ENCODE measurements around the gene FAM3A. TPM values are rescaled to one million over a fixed set of nuclear protein-coding genes. Genes with fewer than 3 reads are reported as not detected.

Gene FAM3A
- total and polyA plus RNA-seq, 3 donors from 2014 or later = 24.0 to 41.1 (median 24.7) TPM

DNA sequence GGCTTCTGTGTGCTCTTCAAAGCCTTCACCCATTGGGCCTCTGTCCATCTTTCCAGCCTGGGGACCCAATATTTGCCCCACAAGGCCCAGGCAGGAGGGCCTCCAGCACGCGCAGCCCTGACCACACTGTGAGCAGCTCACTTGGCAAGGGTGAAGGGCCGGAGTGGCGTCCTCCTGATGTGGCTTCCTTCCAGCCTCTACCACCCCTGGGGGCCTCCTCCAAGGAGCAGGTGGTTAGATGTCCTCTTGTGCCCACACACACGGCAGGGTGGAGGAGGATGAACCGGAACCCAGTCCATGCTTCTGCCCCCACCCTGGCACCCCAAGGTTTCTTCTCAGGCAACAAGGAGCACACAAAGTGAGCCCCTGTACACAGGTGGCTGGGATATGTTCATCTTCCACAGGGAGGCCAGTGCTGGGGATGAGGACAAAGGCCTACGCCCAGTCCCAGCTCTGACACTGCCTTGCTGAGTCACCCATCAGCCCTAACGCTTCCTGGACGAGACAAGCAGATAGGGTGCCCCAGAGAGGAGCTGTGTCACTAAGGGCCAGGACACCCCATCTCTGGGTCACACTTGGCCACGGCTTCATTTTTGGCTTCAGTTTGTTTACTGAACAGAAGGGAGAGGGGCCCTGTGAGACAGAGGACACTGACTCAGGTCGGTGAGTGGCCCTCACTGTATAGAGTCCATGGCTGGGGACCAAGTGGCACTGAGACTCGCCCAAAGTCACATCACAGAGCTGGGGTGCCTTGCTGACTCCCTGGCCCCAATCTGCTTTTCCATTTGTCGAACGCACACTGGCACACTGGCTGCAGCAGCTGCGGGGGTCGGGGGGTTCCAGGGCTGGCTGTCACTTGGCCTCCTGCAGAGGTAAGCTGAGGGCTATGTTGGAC lies 31.5 kb downstream of the FAM3A start:
- no peaks in the 10 kb centered on the region for H3K36me3 ChIP-seq (ENCODE audit: low read depth, missing control alignments)
- 87% methylated on average over 10 of the region's 16 CpGs; no CpG with 5 or more reads in 1 of the 2 donors for WGBS, 2 donors
- no peak for DNase-seq
- TF ChIP-seq, protein P1, sequence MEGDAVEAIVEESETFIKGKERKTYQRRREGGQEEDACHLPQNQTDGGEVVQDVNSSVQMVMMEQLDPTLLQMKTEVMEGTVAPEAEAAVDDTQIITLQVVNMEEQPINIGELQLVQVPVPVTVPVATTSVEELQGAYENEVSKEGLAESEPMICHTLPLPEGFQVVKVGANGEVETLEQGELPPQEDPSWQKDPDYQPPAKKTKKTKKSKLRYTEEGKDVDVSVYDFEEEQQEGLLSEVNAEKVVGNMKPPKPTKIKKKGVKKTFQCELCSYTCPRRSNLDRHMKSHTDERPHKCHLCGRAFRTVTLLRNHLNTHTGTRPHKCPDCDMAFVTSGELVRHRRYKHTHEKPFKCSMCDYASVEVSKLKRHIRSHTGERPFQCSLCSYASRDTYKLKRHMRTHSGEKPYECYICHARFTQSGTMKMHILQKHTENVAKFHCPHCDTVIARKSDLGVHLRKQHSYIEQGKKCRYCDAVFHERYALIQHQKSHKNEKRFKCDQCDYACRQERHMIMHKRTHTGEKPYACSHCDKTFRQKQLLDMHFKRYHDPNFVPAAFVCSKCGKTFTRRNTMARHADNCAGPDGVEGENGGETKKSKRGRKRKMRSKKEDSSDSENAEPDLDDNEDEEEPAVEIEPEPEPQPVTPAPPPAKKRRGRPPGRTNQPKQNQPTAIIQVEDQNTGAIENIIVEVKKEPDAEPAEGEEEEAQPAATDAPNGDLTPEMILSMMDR (IDR thresholded peaks at IDR 0.05) = no peak
- no peak for TF ChIP-seq POLR2A (IDR thresholded peaks at IDR 0.05)
- H3K27ac ChIP-seq = no peak overlapping the region
- intact Hi-C loops (cut with DNase I; ENCODE audit: low total_unique reads) = no loop called here
- H3K4me1 ChIP-seq = peaks cover 5% of the 10 kb centered on the region
- H3K9me3 ChIP-seq = no peaks in the 10 kb centered on the region
- no peaks in the 10 kb centered on the region for H3K27me3 ChIP-seq
- no peak overlapping the region for H3K4me3 ChIP-seq

GRCh38 chrX:154483325-154483724 lies 32.7 kb downstream of the FAM3A start:
- Histone ChIP-seq H3K27ac (no peak overlapping the region), H3K4me3 (no peak overlapping the region), H3K27me3 (no peaks in the 10 kb centered on the region), H3K9me3 (no peaks in the 10 kb centered on the region), H3K36me3 (ENCODE audit: low read depth, missing control alignments) (no peaks in the 10 kb centered on the region), H3K4me1 (no peaks in the 10 kb centered on the region)
- intact Hi-C loops (cut with DNase I; ENCODE audit: low total_unique reads) = no loop called here
- no peak for TF ChIP-seq POLR2A (IDR thresholded peaks at IDR 0.05)
- TF ChIP-seq, protein P1 (IDR thresholded peaks at IDR 0.05) = no peak
- DNase-seq = no peak
- 71% methylated on average over 7 of the region's 7 CpGs; no CpG with 5 or more reads in 1 of the 2 donors for WGBS, 2 donors

GRCh38 chrX:154482786-154483185 lies 33.2 kb downstream of the FAM3A start:
- Histone ChIP-seq H3K9me3 (no peaks in the 10 kb centered on the region), H3K27me3 (no peaks in the 10 kb centered on the region), H3K4me3 (no peak overlapping the region), H3K27ac (no peak overlapping the region), H3K36me3 (ENCODE audit: low read depth, missing control alignments) (no peaks in the 10 kb centered on the region), H3K4me1 (no peaks in the 10 kb centered on the region)
- intact Hi-C loops (cut with DNase I; ENCODE audit: low total_unique reads) = no loop called here
- TF ChIP-seq POLR2A (IDR thresholded peaks at IDR 0.05) = no peak
- TF ChIP-seq, protein P1 (IDR thresholded peaks at IDR 0.05) = no peak
- no peak for DNase-seq
- 70 to 96% methylated on average over 2 to 4 of the region's 7 CpGs for WGBS, 2 donors

DNA sequence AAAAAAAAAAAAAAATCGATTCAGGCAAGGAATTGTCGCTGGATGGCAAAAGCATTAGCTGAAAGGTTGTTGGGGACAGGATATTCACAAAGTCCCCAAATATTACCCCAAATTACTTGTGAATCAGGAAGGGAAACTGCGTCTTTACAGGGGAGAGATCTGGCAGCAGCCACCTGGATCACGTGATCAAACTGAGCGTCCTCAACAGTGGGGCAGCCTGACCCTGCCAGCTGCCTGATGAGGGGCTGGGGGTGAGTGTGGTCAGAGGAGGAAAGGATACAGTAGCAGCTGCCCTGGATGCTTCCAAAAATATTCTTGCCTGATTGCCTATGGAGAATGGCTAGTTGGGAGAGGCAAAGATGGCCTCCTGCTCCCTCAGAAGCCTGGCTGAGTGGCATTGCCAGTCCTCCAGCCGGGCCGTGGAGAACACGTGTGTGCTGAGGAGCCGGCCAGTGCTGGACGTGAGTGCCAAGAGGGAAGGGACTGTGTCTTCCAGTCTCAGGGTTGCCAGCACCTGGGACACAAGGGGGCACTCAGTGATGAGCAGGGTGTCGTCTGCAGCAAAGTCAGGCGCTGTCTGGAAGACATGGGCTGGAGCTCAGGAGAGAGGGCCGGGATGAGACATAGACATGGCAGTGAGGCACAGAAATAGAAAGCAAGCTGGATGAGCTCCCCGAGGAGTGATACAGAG lies 34.0 kb downstream of the FAM3A start:
- intact Hi-C loops (cut with DNase I; ENCODE audit: low total_unique reads) = no loop called here
- no peak for DNase-seq
- no peak overlapping the region for H3K27ac ChIP-seq

More for the DNA sequence above, 34.0 kb downstream of the FAM3A start:
- WGBS, 2 donors = 52 to 77% methylated on average over 9 to 13 of the region's 14 CpGs
- H3K4me1 ChIP-seq = no peaks in the 10 kb centered on the region
- no peaks in the 10 kb centered on the region for H3K27me3 ChIP-seq
- H3K36me3 ChIP-seq (ENCODE audit: low read depth, missing control alignments) = no peaks in the 10 kb centered on the region
- no peak overlapping the region for H3K4me3 ChIP-seq
- no peaks in the 10 kb centered on the region for H3K9me3 ChIP-seq
- TF ChIP-seq, protein P1 (IDR thresholded peaks at IDR 0.05) = no peak
- TF ChIP-seq POLR2A (IDR thresholded peaks at IDR 0.05) = no peak

Measured in testis (tissue), 3 donors.